PFSK-1 (cell line): Measurements from ENCODE around the gene CCR8.

Experiments
- POLR2AphosphoS5 ChIP-seq: IDR thresholded peaks from 2 replicates; pipeline ENCODE4 v1.6.1; 2012; ENCODE audit warnings: low read depth, mild to moderate bottlenecking, control low read depth, low read length, moderate library complexity
- TAF1 ChIP-seq: IDR thresholded peaks from 2 replicates; pipeline ENCODE4 v1.6.1; 2012; ENCODE audit warnings: low read length, control low read depth, borderline replicate concordance; ENCODE audit not compliant: insufficient read depth

DNA sequence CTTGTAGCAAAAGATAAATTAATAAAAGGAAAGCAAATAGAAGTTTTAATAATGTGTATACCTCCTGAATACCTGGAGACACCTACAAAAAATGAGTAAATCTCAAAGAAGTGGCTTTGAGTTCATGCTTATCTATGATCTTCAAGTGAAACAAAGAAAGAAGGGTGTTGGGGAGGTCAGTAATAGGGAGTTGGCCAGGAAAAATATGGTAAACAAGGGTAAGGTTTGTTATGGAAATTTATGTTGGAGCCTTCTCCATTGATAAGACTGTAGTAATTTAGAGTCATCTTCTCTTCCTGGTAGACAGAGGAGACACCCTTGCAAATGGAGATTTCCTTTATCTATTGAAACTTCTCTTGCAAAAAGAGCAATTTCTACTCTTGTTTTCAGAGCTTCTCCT, 6.6 kb upstream of the CCR8 start:
- TF ChIP-seq TAF1 (no peak), POLR2AphosphoS5 (no peak)
